GM19324 (cell line): Measurements from ENCODE around the gene MRO.

Experiments
- ATAC-seq: cut with Tn5 transposase; IDR thresholded peaks from one replicate; pipeline ENCODE4 v1.9.1; 2021; ENCODE audit warnings: mild to moderate bottlenecking, moderate library complexity; ENCODE audit not compliant: unreplicated experiment, low FRiP score

Gene MRO

GRCh38 chr18:50748243-50749229 lies 71.3 kb downstream of the MRO start:
- no peak for ATAC-seq

GRCh38 chr18:50747849-50748242 lies 72.0 kb downstream of the MRO start:
- no peak for ATAC-seq

GRCh38 chr18:50745945-50746344 lies 73.9 kb downstream of the MRO start:
- no peak for ATAC-seq
